GM23338 (cell line): Measurements from ENCODE around the gene VPS37C. TPM values are rescaled to one million over a fixed set of nuclear protein-coding genes. Genes with fewer than 3 reads are reported as not detected.

Source experiments
- ATAC-seq: fragments of 200-7000 bp; cut with Tn5 transposase; 3 replicates; pipeline ENCODE4 v1.9.1; 2020
- DNase-seq: peaks from one replicate; pipeline ENCODE4 v3.0.0-alpha.2; 2015; ENCODE audit warnings: low spot score
- H2AFZ ChIP-seq: fragments of 200-600 bp; sonication (generic); 2 replicates; pipeline ENCODE4 v1.8.0; 2016; ENCODE audit warnings: antibody characterized with exemption, mild to moderate bottlenecking, moderate library complexity
- H3F3A ChIP-seq: fragments of 200-600 bp; sonication (generic); replicated peaks from 2 replicates; pipeline ENCODE4 v1.8.0; 2017; ENCODE audit warnings: antibody characterized with exemption, mixed run types, low read depth
- H3K27ac ChIP-seq: fragments of 200-600 bp; sonication (generic); 2 replicates; pipeline ENCODE4 v1.6.1; 2016; ENCODE audit warnings: low read depth
- H3K27me3 ChIP-seq: fragments of 200-600 bp; sonication (generic); 2 replicates; pipeline ENCODE4 v1.8.0; 2016; ENCODE audit warnings: mild to moderate bottlenecking, mixed run types, moderate library complexity; ENCODE audit not compliant: insufficient read depth
- H3K36me3 ChIP-seq: fragments of 200-600 bp; sonication (generic); 2 replicates; pipeline ENCODE4 v1.8.0; 2016; ENCODE audit warnings: mild to moderate bottlenecking; ENCODE audit not compliant: insufficient read depth
- H3K4me1 ChIP-seq: fragments of 200-600 bp; sonication (generic); 2 replicates; pipeline ENCODE4 v1.8.0; 2016; ENCODE audit warnings: mild to moderate bottlenecking, moderate library complexity; ENCODE audit not compliant: insufficient read depth
- H3K4me2 ChIP-seq: fragments of 200-600 bp; sonication (generic); 2 replicates; pipeline ENCODE4 v1.7.1; 2017; ENCODE audit warnings: mixed run types
- H3K4me3 ChIP-seq: fragments of 200-600 bp; sonication (generic); 2 replicates; pipeline ENCODE4 v1.6.1; 2016; ENCODE audit warnings: mixed run types
- H3K79me2 ChIP-seq: fragments of 200-600 bp; sonication (generic); replicated peaks from 2 replicates; pipeline ENCODE4 v1.8.0; 2017; ENCODE audit warnings: mild to moderate bottlenecking; ENCODE audit not compliant: insufficient read depth
- H3K9me2 ChIP-seq: fragments of 200-600 bp; sonication (generic); 2 replicates; pipeline ENCODE4 v1.8.0; 2017; ENCODE audit not compliant: insufficient read depth
- H4K20me1 ChIP-seq: fragments of 200-600 bp; sonication (generic); replicated peaks from 2 replicates; pipeline ENCODE4 v1.8.0; 2017; ENCODE audit warnings: mild to moderate bottlenecking; ENCODE audit not compliant: insufficient read depth
- H3K27ac Mint-ChIP-seq: 2 replicates; pipeline ENCODE4 v1.8.0; 2020; ENCODE audit warnings: inconsistent platforms, mild to moderate bottlenecking, moderate library complexity, mixed read lengths
- H3K27me3 Mint-ChIP-seq: 3 replicates; pipeline ENCODE4 v1.8.0; 2022; ENCODE audit warnings: low read depth, mild to moderate bottlenecking, moderate library complexity, mixed read lengths, inconsistent platforms; ENCODE audit not compliant: insufficient read depth, poor library complexity
- H3K36me3 Mint-ChIP-seq: 3 replicates; pipeline ENCODE4 v1.8.0; 2021; ENCODE audit warnings: low read depth, mild to moderate bottlenecking, inconsistent platforms, moderate library complexity, mixed read lengths
- H3K4me1 Mint-ChIP-seq: 3 replicates; pipeline ENCODE4 v1.8.0; 2020; ENCODE audit warnings: mild to moderate bottlenecking, inconsistent platforms, mixed read lengths
- H3K4me3 Mint-ChIP-seq: 3 replicates; pipeline ENCODE4 v1.8.0; 2021; ENCODE audit warnings: moderate library complexity, mild to moderate bottlenecking, inconsistent platforms, mixed read lengths
- H3K9me3 Mint-ChIP-seq: 3 replicates; pipeline ENCODE4 v1.8.0; 2020; ENCODE audit warnings: moderate library complexity, mild to moderate bottlenecking, inconsistent platforms, mixed read lengths
- CREB1 ChIP-seq: fragments of 250-450 bp; sonication (Bioruptor Pico); IDR thresholded peaks from 2 replicates; pipeline ENCODE4 v1.5.0; 2020; ENCODE audit warnings: low read depth, mild to moderate bottlenecking, moderate library complexity
- EZH2 ChIP-seq: fragments of 200-600 bp; sonication (generic); IDR thresholded peaks from one replicate; pipeline ENCODE4 v1.8.0; 2017; ENCODE audit warnings: antibody characterized with exemption, mild to moderate bottlenecking, low read depth; ENCODE audit not compliant: unreplicated experiment
- EZH2phosphoT487 ChIP-seq: fragments of 200-600 bp; sonication (generic); IDR thresholded peaks from one replicate; pipeline ENCODE4 v1.8.1; 2018; ENCODE audit warnings: antibody characterized with exemption; ENCODE audit not compliant: unreplicated experiment
- JUNB ChIP-seq: IDR thresholded peaks from one replicate; pipeline ENCODE4 v1.6.1; 2016; ENCODE audit warnings: antibody characterized with exemption; ENCODE audit not compliant: unreplicated experiment
- NANOG ChIP-seq: IDR thresholded peaks from 2 replicates; pipeline ENCODE4 v1.6.1; 2016; ENCODE audit warnings: antibody characterized with exemption, borderline replicate concordance
- POLR2AphosphoS5 ChIP-seq: IDR thresholded peaks from 2 replicates; pipeline ENCODE4 v1.6.1; 2016; ENCODE audit warnings: antibody characterized with exemption, low read depth
- STAT1 ChIP-seq: IDR thresholded peaks from one replicate; pipeline ENCODE4 v1.6.1; 2016; ENCODE audit warnings: antibody characterized with exemption; ENCODE audit not compliant: unreplicated experiment
- ZNF114 ChIP-seq: fragments of 250-450 bp; sonication (Bioruptor Pico); IDR thresholded peaks from 2 replicates; pipeline ENCODE4 v1.5.0; 2020; ENCODE audit warnings: mild to moderate bottlenecking, moderate library complexity
- ZNF331 ChIP-seq: fragments of 250-450 bp; sonication (Bioruptor Pico); IDR thresholded peaks from 2 replicates; pipeline ENCODE4 v1.5.0; 2020; ENCODE audit warnings: low read depth, mild to moderate bottlenecking, moderate library complexity
- polyA plus RNA-seq: library from polyadenylated mRNA; unstranded; fragments of >200 nt; fragmentation: Nextera tagmentation; extraction: Ambion mirVana; gene quantifications from 2 replicates; pipeline ENCODE4 v1.2.1, GENCODE V29; 2016
- total RNA-seq: library from RNA; depleted of rRNA; stranded (reverse); fragments of >200 nt; shearing (Covaris generic); gene quantifications from 2 replicates; pipeline ENCODE4 v1.2.3, GENCODE V29; 2014
- TF ChIP-seq, protein P1 (sequence below): IDR thresholded peaks from 2 replicates; pipeline ENCODE4 v1.6.1; 2016; ENCODE audit warnings: antibody characterized with exemption
- TF ChIP-seq, protein P2 (sequence below): fragments of 250-450 bp; sonication (Bioruptor Pico); IDR thresholded peaks from 2 replicates; pipeline ENCODE4 v1.5.0; 2020; ENCODE audit warnings: mild to moderate bottlenecking, moderate library complexity
- TF ChIP-seq, protein P3 (sequence below), 2 experiments: fragments of 200-600 bp in 1 of 2; sonication (generic) in 1 of 2; conservative IDR thresholded peaks; 2 replicates each; pipeline versions ENCODE4 v1.5.1 to v1.6.1; 2016 to 2017; ENCODE audit warnings: antibody characterized with exemption in 2 of 2, low read depth in 2 of 2, mild to moderate bottlenecking in 2 of 2, moderate library complexity in 1 of 2
- TF ChIP-seq, protein P4 (sequence below): IDR thresholded peaks from one replicate; pipeline ENCODE4 v1.6.1; 2018; ENCODE audit warnings: antibody characterized with exemption; ENCODE audit not compliant: unreplicated experiment

The VPS37C gene
- total and polyA plus RNA-seq, 2 experiments from 2014 or later = 8.8 to 19.4 TPM

DNA sequence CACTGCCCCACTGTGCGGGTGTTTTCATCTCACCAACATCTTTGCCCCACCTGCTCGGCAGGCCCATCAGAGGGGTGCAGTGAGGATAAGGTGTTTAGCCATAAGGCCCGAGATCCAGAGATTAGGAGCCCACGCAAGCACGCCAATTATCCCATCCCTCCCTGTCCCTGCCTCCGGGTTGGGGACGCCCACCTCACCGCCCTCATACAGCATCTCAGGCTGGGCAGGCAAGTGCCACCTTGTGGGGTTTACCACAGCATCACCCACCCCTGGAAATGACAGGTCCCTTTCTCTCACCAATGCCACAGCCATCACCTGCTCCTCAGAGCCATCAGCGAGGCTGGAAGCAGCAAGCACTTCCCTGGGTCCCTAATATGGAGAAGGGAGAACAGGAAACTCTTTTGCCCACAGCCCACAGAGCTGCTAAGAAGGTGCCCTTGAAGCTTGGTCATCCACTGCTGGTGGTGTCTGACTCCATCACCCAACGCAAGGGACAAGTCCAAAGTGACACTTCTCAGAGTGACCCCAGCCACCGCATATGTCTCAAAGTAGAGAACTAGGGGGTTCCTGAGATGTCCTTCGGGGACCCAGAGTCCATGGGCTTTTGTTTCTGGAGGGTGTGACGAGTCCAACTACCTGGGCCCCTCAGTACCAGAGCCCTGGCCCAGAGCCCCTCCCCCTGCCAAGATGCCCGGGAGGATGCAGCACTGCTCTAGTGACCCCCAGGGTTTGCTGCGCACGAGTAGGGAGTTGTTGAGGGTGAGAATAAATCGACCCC is 15.8 kb downstream of the VPS37C start:
- no peaks in the 10 kb centered on the region for H3K9me2 ChIP-seq
- H3F3A ChIP-seq = no peaks in the 10 kb centered on the region
- H3K4me2 ChIP-seq = no peak overlapping the region
- Mint-ChIP-seq H3K27me3 (peaks cover 13% of the 10 kb centered on the region), H3K4me3 (no peak overlapping the region), H3K27ac (no peak overlapping the region), H3K36me3 (no peaks in the 10 kb centered on the region), H3K9me3 (no peaks in the 10 kb centered on the region), H3K4me1 (peaks cover 38% of the 10 kb centered on the region)
- H3K79me2 ChIP-seq = peaks cover 66% of the 10 kb centered on the region
- H3K36me3 ChIP-seq = no peaks in the 10 kb centered on the region
- H3K4me3 ChIP-seq = no peak overlapping the region
- ATAC-seq (no peak), DNase-seq (no peak)
- no peak overlapping the region for H3K27ac ChIP-seq
- peaks cover 7% of the 10 kb centered on the region for H3K4me1 ChIP-seq
- H2AFZ ChIP-seq = no peak overlapping the region
- H4K20me1 ChIP-seq = peaks cover 11% of the 10 kb centered on the region
- no peaks in the 10 kb centered on the region for H3K27me3 ChIP-seq
- TF ChIP-seq, protein P1, sequence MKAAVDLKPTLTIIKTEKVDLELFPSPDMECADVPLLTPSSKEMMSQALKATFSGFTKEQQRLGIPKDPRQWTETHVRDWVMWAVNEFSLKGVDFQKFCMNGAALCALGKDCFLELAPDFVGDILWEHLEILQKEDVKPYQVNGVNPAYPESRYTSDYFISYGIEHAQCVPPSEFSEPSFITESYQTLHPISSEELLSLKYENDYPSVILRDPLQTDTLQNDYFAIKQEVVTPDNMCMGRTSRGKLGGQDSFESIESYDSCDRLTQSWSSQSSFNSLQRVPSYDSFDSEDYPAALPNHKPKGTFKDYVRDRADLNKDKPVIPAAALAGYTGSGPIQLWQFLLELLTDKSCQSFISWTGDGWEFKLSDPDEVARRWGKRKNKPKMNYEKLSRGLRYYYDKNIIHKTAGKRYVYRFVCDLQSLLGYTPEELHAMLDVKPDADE = no peak
- TF ChIP-seq, protein P2, sequence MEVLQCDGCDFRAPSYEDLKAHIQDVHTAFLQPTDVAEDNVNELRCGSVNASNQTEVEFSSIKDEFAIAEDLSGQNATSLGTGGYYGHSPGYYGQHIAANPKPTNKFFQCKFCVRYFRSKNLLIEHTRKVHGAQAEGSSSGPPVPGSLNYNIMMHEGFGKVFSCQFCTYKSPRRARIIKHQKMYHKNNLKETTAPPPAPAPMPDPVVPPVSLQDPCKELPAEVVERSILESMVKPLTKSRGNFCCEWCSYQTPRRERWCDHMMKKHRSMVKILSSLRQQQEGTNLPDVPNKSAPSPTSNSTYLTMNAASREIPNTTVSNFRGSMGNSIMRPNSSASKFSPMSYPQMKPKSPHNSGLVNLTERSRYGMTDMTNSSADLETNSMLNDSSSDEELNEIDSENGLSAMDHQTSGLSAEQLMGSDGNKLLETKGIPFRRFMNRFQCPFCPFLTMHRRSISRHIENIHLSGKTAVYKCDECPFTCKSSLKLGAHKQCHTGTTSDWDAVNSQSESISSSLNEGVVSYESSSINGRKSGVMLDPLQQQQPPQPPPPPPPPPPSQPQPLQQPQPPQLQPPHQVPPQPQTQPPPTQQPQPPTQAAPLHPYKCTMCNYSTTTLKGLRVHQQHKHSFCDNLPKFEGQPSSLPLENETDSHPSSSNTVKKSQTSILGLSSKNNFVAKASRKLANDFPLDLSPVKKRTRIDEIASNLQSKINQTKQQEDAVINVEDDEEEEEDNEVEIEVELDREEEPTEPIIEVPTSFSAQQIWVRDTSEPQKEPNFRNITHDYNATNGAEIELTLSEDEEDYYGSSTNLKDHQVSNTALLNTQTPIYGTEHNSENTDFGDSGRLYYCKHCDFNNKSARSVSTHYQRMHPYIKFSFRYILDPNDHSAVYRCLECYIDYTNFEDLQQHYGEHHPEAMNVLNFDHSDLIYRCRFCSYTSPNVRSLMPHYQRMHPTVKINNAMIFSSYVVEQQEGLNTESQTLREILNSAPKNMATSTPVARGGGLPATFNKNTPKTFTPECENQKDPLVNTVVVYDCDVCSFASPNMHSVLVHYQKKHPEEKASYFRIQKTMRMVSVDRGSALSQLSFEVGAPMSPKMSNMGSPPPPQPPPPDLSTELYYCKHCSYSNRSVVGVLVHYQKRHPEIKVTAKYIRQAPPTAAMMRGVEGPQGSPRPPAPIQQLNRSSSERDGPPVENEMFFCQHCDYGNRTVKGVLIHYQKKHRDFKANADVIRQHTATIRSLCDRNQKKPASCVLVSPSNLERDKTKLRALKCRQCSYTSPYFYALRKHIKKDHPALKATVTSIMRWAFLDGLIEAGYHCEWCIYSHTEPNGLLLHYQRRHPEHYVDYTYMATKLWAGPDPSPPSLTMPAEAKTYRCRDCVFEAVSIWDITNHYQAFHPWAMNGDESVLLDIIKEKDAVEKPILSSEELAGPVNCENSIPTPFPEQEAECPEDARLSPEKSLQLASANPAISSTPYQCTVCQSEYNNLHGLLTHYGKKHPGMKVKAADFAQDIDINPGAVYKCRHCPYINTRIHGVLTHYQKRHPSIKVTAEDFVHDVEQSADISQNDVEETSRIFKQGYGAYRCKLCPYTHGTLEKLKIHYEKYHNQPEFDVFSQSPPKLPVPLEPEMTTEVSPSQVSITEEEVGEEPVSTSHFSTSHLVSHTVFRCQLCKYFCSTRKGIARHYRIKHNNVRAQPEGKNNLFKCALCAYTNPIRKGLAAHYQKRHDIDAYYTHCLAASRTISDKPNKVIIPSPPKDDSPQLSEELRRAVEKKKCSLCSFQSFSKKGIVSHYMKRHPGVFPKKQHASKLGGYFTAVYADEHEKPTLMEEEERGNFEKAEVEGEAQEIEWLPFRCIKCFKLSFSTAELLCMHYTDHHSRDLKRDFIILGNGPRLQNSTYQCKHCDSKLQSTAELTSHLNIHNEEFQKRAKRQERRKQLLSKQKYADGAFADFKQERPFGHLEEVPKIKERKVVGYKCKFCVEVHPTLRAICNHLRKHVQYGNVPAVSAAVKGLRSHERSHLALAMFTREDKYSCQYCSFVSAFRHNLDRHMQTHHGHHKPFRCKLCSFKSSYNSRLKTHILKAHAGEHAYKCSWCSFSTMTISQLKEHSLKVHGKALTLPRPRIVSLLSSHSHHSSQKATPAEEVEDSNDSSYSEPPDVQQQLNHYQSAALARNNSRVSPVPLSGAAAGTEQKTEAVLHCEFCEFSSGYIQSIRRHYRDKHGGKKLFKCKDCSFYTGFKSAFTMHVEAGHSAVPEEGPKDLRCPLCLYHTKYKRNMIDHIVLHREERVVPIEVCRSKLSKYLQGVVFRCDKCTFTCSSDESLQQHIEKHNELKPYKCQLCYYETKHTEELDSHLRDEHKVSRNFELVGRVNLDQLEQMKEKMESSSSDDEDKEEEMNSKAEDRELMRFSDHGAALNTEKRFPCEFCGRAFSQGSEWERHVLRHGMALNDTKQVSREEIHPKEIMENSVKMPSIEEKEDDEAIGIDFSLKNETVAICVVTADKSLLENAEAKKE = no peak
- no peak for TF ChIP-seq JUNB
- no peak for TF ChIP-seq POLR2AphosphoS5
- TF ChIP-seq, protein P3, sequence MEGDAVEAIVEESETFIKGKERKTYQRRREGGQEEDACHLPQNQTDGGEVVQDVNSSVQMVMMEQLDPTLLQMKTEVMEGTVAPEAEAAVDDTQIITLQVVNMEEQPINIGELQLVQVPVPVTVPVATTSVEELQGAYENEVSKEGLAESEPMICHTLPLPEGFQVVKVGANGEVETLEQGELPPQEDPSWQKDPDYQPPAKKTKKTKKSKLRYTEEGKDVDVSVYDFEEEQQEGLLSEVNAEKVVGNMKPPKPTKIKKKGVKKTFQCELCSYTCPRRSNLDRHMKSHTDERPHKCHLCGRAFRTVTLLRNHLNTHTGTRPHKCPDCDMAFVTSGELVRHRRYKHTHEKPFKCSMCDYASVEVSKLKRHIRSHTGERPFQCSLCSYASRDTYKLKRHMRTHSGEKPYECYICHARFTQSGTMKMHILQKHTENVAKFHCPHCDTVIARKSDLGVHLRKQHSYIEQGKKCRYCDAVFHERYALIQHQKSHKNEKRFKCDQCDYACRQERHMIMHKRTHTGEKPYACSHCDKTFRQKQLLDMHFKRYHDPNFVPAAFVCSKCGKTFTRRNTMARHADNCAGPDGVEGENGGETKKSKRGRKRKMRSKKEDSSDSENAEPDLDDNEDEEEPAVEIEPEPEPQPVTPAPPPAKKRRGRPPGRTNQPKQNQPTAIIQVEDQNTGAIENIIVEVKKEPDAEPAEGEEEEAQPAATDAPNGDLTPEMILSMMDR (conservative IDR thresholded peaks at IDR 0.05; ENCODE audit: low read depth in 2 of 2) = no peak
- no peak for TF ChIP-seq STAT1
- TF ChIP-seq NANOG = no peak
- no peak for TF ChIP-seq ZNF114
- TF ChIP-seq EZH2 = no peak
- TF ChIP-seq ZNF331 (CRISPR knock-in tag) = no peak
- TF ChIP-seq, protein P4, sequence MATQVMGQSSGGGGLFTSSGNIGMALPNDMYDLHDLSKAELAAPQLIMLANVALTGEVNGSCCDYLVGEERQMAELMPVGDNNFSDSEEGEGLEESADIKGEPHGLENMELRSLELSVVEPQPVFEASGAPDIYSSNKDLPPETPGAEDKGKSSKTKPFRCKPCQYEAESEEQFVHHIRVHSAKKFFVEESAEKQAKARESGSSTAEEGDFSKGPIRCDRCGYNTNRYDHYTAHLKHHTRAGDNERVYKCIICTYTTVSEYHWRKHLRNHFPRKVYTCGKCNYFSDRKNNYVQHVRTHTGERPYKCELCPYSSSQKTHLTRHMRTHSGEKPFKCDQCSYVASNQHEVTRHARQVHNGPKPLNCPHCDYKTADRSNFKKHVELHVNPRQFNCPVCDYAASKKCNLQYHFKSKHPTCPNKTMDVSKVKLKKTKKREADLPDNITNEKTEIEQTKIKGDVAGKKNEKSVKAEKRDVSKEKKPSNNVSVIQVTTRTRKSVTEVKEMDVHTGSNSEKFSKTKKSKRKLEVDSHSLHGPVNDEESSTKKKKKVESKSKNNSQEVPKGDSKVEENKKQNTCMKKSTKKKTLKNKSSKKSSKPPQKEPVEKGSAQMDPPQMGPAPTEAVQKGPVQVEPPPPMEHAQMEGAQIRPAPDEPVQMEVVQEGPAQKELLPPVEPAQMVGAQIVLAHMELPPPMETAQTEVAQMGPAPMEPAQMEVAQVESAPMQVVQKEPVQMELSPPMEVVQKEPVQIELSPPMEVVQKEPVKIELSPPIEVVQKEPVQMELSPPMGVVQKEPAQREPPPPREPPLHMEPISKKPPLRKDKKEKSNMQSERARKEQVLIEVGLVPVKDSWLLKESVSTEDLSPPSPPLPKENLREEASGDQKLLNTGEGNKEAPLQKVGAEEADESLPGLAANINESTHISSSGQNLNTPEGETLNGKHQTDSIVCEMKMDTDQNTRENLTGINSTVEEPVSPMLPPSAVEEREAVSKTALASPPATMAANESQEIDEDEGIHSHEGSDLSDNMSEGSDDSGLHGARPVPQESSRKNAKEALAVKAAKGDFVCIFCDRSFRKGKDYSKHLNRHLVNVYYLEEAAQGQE = no peak
- no peak for TF ChIP-seq EZH2phosphoT487
- no peak for TF ChIP-seq CREB1 (CRISPR knock-in tag)
